ENCODE results near the gene GGTLC3. TPM values are rescaled to one million over a fixed set of nuclear protein-coding genes. Genes with fewer than 3 reads are reported as not detected.
A peak's percentile ranks its signal among the peaks of the same experiment; 100 is the strongest.
"Not testable (repeated sequence)": the region's sequence is repeated elsewhere in the genome, so short reads cannot be mapped to it uniquely, and the experiment has no call there.

The GGTLC3 gene
- 1 to 10 TPM in 1 of 2 donors, under 1 TPM in 1; 0.40 to 2.1 TPM for total RNA-seq
- 10 to 100 TPM in 1 of 2 donors, under 1 TPM in 1; 0.24 to 10.5 TPM for polyA plus RNA-seq
- long read RNA-seq, donor 1: 0 reads
- long read RNA-seq, donor 2: 0 reads
- long read RNA-seq, donor 3: 0 reads
- long read RNA-seq, donor 4: 0 reads
- long read RNA-seq, donor 5: 0 reads

- not testable (repeated sequence) for H3K9ac ChIP-seq (ENCODE audit: insufficient read depth in 1 of 2, low read length in 2 of 2); H3K27ac ChIP-seq (ENCODE audit: low read depth in 1 of 2, low read length in 1 of 2); ATAC-seq (ENCODE audit: insufficient read depth, low FRiP score); H3K36me3 ChIP-seq (ENCODE audit: control insufficient read depth in 4 of 4, insufficient read depth in 4 of 4, low read length in 4 of 4); H3K4me3 ChIP-seq; DNase-seq; H3K4me1 ChIP-seq (ENCODE audit: control insufficient read depth in 5 of 5, insufficient read depth in 5 of 5, low read length in 5 of 5); H3K27me3 ChIP-seq (ENCODE audit: control insufficient read depth in 3 of 3, insufficient read depth in 3 of 3, low read length in 2 of 3); H3K9me3 ChIP-seq (ENCODE audit: control insufficient read depth in 4 of 4, insufficient read depth in 3 of 4, low read length in 3 of 4)
- no CpG with 5 or more reads among the region's 5 CpGs for WGBS, 2 donors
Measured at GRCh38 chr22:18518061-18518460, at the start of gene GGTLC3. GGTLC3 (minus strand) TSS chr22:18518161; CDS start chr22:18517897, 264 bp downstream.

- not testable (repeated sequence) for H3K9me3 ChIP-seq (ENCODE audit: control insufficient read depth in 4 of 4, insufficient read depth in 3 of 4, low read length in 3 of 4); H3K9ac ChIP-seq (ENCODE audit: insufficient read depth in 1 of 2, low read length in 2 of 2)
Measured at GRCh38 chr22:18560099-18560974, 42.4 kb upstream of the GGTLC3 start.

GRCh38 chr22:18558939-18559338 lies 41.0 kb upstream of the GGTLC3 start:
- not testable (repeated sequence) for H3K27ac ChIP-seq (ENCODE audit: low read depth in 1 of 2, low read length in 1 of 2); H3K9me3 ChIP-seq (ENCODE audit: control insufficient read depth in 4 of 4, insufficient read depth in 3 of 4, low read length in 3 of 4); H3K27me3 ChIP-seq (ENCODE audit: control insufficient read depth in 3 of 3, insufficient read depth in 3 of 3, low read length in 2 of 3); H3K4me3 ChIP-seq; DNase-seq; H3K4me1 ChIP-seq (ENCODE audit: control insufficient read depth in 5 of 5, insufficient read depth in 5 of 5, low read length in 5 of 5); H3K9ac ChIP-seq (ENCODE audit: insufficient read depth in 1 of 2, low read length in 2 of 2); H3K36me3 ChIP-seq (ENCODE audit: control insufficient read depth in 4 of 4, insufficient read depth in 4 of 4, low read length in 4 of 4); ATAC-seq (ENCODE audit: insufficient read depth, low FRiP score)
- no CpG with 5 or more reads among the region's 6 CpGs for WGBS, 2 donors

More at GRCh38 chr22:18560099-18560974, 42.4 kb upstream of the GGTLC3 start:
- WGBS, 2 donors: no CpG with 5 or more reads among the region's 16 CpGs
- not testable (repeated sequence) for H3K27ac ChIP-seq (ENCODE audit: low read depth in 1 of 2, low read length in 1 of 2); ATAC-seq (ENCODE audit: insufficient read depth, low FRiP score); H3K27me3 ChIP-seq (ENCODE audit: control insufficient read depth in 3 of 3, insufficient read depth in 3 of 3, low read length in 2 of 3); H3K36me3 ChIP-seq (ENCODE audit: control insufficient read depth in 4 of 4, insufficient read depth in 4 of 4, low read length in 4 of 4); H3K4me3 ChIP-seq; DNase-seq; H3K4me1 ChIP-seq (ENCODE audit: control insufficient read depth in 5 of 5, insufficient read depth in 5 of 5, low read length in 5 of 5)

GRCh38 chr22:18558516-18558915 lies 40.6 kb upstream of the GGTLC3 start:
- H3K4me3 ChIP-seq: not testable (repeated sequence)

GRCh38 chr22:18554280-18555256 lies 36.6 kb upstream of the GGTLC3 start:
- H3K4me1 ChIP-seq (ENCODE audit: control insufficient read depth in 5 of 5, insufficient read depth in 5 of 5, low read length in 5 of 5); H3K36me3 ChIP-seq (ENCODE audit: control insufficient read depth in 4 of 4, insufficient read depth in 4 of 4, low read length in 4 of 4); H3K27ac ChIP-seq (ENCODE audit: low read depth in 1 of 2, low read length in 1 of 2); H3K9me3 ChIP-seq (ENCODE audit: control insufficient read depth in 4 of 4, insufficient read depth in 3 of 4, low read length in 3 of 4); DNase-seq; H3K9ac ChIP-seq (ENCODE audit: insufficient read depth in 1 of 2, low read length in 2 of 2); H3K27me3 ChIP-seq (ENCODE audit: control insufficient read depth in 3 of 3, insufficient read depth in 3 of 3, low read length in 2 of 3); H3K4me3 ChIP-seq: not testable (repeated sequence)
- WGBS, 2 donors: no CpG with 5 or more reads among the region's 22 CpGs
- peak; percentile 36 for ATAC-seq (ENCODE audit: insufficient read depth, low FRiP score)

More at GRCh38 chr22:18558516-18558915, 40.6 kb upstream of the GGTLC3 start:
- H3K27me3 ChIP-seq (ENCODE audit: control insufficient read depth in 3 of 3, insufficient read depth in 3 of 3, low read length in 2 of 3); H3K4me1 ChIP-seq (ENCODE audit: control insufficient read depth in 5 of 5, insufficient read depth in 5 of 5, low read length in 5 of 5); H3K36me3 ChIP-seq (ENCODE audit: control insufficient read depth in 4 of 4, insufficient read depth in 4 of 4, low read length in 4 of 4); H3K9me3 ChIP-seq (ENCODE audit: control insufficient read depth in 4 of 4, insufficient read depth in 3 of 4, low read length in 3 of 4); H3K9ac ChIP-seq (ENCODE audit: insufficient read depth in 1 of 2, low read length in 2 of 2); H3K27ac ChIP-seq (ENCODE audit: low read depth in 1 of 2, low read length in 1 of 2); DNase-seq: not testable (repeated sequence)
- WGBS, 2 donors: no CpG with 5 or more reads among the region's 4 CpGs
- peak; percentile 66 for ATAC-seq (ENCODE audit: insufficient read depth, low FRiP score)

- ATAC-seq (ENCODE audit: insufficient read depth, low FRiP score): peak; percentile 70
- not testable (repeated sequence) for H3K9ac ChIP-seq (ENCODE audit: insufficient read depth in 1 of 2, low read length in 2 of 2); H3K4me1 ChIP-seq (ENCODE audit: control insufficient read depth in 5 of 5, insufficient read depth in 5 of 5, low read length in 5 of 5); H3K36me3 ChIP-seq (ENCODE audit: control insufficient read depth in 4 of 4, insufficient read depth in 4 of 4, low read length in 4 of 4); H3K4me3 ChIP-seq; H3K27ac ChIP-seq (ENCODE audit: low read depth in 1 of 2, low read length in 1 of 2); DNase-seq; H3K9me3 ChIP-seq (ENCODE audit: control insufficient read depth in 4 of 4, insufficient read depth in 3 of 4, low read length in 3 of 4); H3K27me3 ChIP-seq (ENCODE audit: control insufficient read depth in 3 of 3, insufficient read depth in 3 of 3, low read length in 2 of 3)
- no CpG with 5 or more reads among the region's 19 CpGs for WGBS, 2 donors
Measured at GRCh38 chr22:18552839-18553597, 35.1 kb upstream of the GGTLC3 start.

- not testable (repeated sequence) for H3K4me3 ChIP-seq; H3K27ac ChIP-seq (ENCODE audit: low read depth in 1 of 2, low read length in 1 of 2); H3K27me3 ChIP-seq (ENCODE audit: control insufficient read depth in 3 of 3, insufficient read depth in 3 of 3, low read length in 2 of 3); H3K9me3 ChIP-seq (ENCODE audit: control insufficient read depth in 4 of 4, insufficient read depth in 3 of 4, low read length in 3 of 4); DNase-seq; H3K9ac ChIP-seq (ENCODE audit: insufficient read depth in 1 of 2, low read length in 2 of 2); H3K4me1 ChIP-seq (ENCODE audit: control insufficient read depth in 5 of 5, insufficient read depth in 5 of 5, low read length in 5 of 5); H3K36me3 ChIP-seq (ENCODE audit: control insufficient read depth in 4 of 4, insufficient read depth in 4 of 4, low read length in 4 of 4); ATAC-seq (ENCODE audit: insufficient read depth, low FRiP score)
- 82 to 91% methylated on average over 2 of the region's 7 CpGs for WGBS, 2 donors
Measured at GRCh38 chr22:18551046-18551445, 33.1 kb upstream of the GGTLC3 start.

Data from lung (tissue), 14 donors.